H1 (cell line): ENCODE measurements around the gene NKTR. TPM values are rescaled to one million over a fixed set of nuclear protein-coding genes. Genes with fewer than 3 reads are reported as not detected.

Source experiments
- CHD7 ChIP-seq: fragments of 300-600 bp; sonication (generic); IDR thresholded peaks from 2 replicates; pipeline ENCODE4 v1.7.1; 2012; ENCODE audit warnings: low read length, moderate library complexity, mild to moderate bottlenecking, inconsistent platforms; ENCODE audit not compliant: insufficient replicate concordance
- CTBP2 ChIP-seq: IDR thresholded peaks from 2 replicates; pipeline ENCODE4 v1.7.0; 2011; ENCODE audit warnings: borderline replicate concordance, mild to moderate bottlenecking, moderate library complexity, mixed read lengths, low read length; ENCODE audit not compliant: insufficient read depth, insufficient read length
- CTCF ChIP-seq, 3 experiments: IDR thresholded peaks; 1 replicate in 2 of 3; 2 replicates in 1 of 3; pipeline versions ENCODE4 v1.5.1 to v1.6.1; 2011; ENCODE audit warnings: low read length in 3 of 3, mild to moderate bottlenecking in 3 of 3, inconsistent platforms in 2 of 3, low read depth in 1 of 3, moderate library complexity in 1 of 3; ENCODE audit not compliant: insufficient read depth in 1 of 3; ENCODE audit errors: control extremely low read depth in 1 of 3
- KDM5A ChIP-seq: fragments of 200-600 bp; IDR thresholded peaks from 2 replicates; pipeline ENCODE4 v1.7.1; 2012; ENCODE audit warnings: mild to moderate bottlenecking, low read length, inconsistent platforms, mixed read lengths
- POLR2AphosphoS5 ChIP-seq: IDR thresholded peaks from 2 replicates; pipeline ENCODE4 v1.6.1; 2011; ENCODE audit warnings: low read depth, low read length
- RBBP5 ChIP-seq: IDR thresholded peaks from 2 replicates; pipeline ENCODE4 v1.7.1; 2012; ENCODE audit warnings: low read depth, mild to moderate bottlenecking, inconsistent platforms, low read length, moderate library complexity, borderline replicate concordance
- RFX5 ChIP-seq: IDR thresholded peaks from 2 replicates; pipeline ENCODE4 v1.6.1; 2011; ENCODE audit warnings: low read depth, low read length, improper control_type of control experiment, borderline replicate concordance
- SAP30 ChIP-seq: fragments of 300-600 bp; sonication (generic); IDR thresholded peaks from 2 replicates; pipeline ENCODE4 v1.7.1; 2012; ENCODE audit warnings: low read length, moderate library complexity, mild to moderate bottlenecking, inconsistent platforms; ENCODE audit not compliant: insufficient read depth, insufficient replicate concordance
- TAF7 ChIP-seq: optimal IDR thresholded peaks from 2 replicates; pipeline ENCODE3; 2011; ENCODE audit warnings: low read depth, mild to moderate bottlenecking, inconsistent platforms, low read length, moderate library complexity, borderline replicate concordance
- polyA plus RNA-seq, 7 experiments: library from polyadenylated mRNA; depleted of rRNA in 3 of 7; stranded (reverse) in 5 of 7; unstranded in 2 of 7; fragments of >200 nt in 5 of 7; fragments of 200-250 nt in 2 of 7; gene quantifications; 1 replicate in 5 of 7; 2 replicates in 1 of 7; 4 replicates in 1 of 7; pipeline versions ENCODE4 v1.2.1 to v1.2.3, GENCODE V29; 2011 to 2013; ENCODE audit warnings: missing spikeins in 2 of 7, mixed read lengths in 2 of 7
- total RNA-seq: library from RNA; stranded (reverse); fragmentation: NEBNext Ultra II Directional; extraction: Animal tissue kit (Norgen Biotek cat#: 25700); gene quantifications from 2 replicates; pipeline ENCODE4 v1.2.1, GENCODE V29; 2021

The NKTR gene
- total and polyA plus RNA-seq, 2 of the 8 experiments (the other 6 are each of a cell fraction or from before 2014, with no cell fraction given), result 24.1 to 62.2 TPM

- TF ChIP-seq CHD7 (no peak), RBBP5 (no peak), POLR2AphosphoS5 (no peak), RFX5 (no peak), CTCF (IDR thresholded peaks at IDR 0.05; ENCODE audit: control extremely low read depth in 1 of 3, insufficient read depth in 1 of 3, low read depth in 1 of 3, low read length in 3 of 3) (no peak), CTBP2 (no peak), KDM5A (no peak), SAP30 (no peak), TAF7 (no peak)
These were observed 57.2 kb downstream of the NKTR start (continued) for GRCh38 chr3:42657675-42658074.
